Kidney (tissue), 14 donors: ENCODE data around the gene RXRA. TPM values are rescaled to one million over a fixed set of nuclear protein-coding genes. Genes with fewer than 3 reads are reported as not detected.

ENCODE experiments used
- DNase-seq, 5 donors: peaks; one replicate each; pipeline ENCODE4 v3.0.0-alpha.2; 2013 to 2020
- FAIRE-seq: peaks from 2 replicates; lab custom pipeline; 2012; peaks lifted over from hg19 to GRCh38; lab: Jason Lieb, UNC
- H3K27ac ChIP-seq, 2 donors: one replicate each; pipeline ENCODE4 v1.7.0; 2013; ENCODE audit warnings: low read depth in 2 of 2, low read length in 2 of 2, inconsistent platforms in 1 of 2
- H3K27me3 ChIP-seq: one replicate; pipeline ENCODE4 v1.7.1; 2013; ENCODE audit warnings: low read length, inconsistent platforms; ENCODE audit not compliant: control insufficient read depth, insufficient read depth
- H3K36me3 ChIP-seq, 3 donors: one replicate each; pipeline versions ENCODE4 v1.7.0 to v1.7.1; 2013; ENCODE audit warnings: low read length in 3 of 3, control low read depth in 1 of 3, inconsistent platforms in 1 of 3; ENCODE audit not compliant: insufficient read depth in 3 of 3, control insufficient read depth in 2 of 3
- H3K4me1 ChIP-seq, 3 donors: one replicate each; pipeline versions ENCODE4 v1.7.0 to v1.7.1; 2013; ENCODE audit warnings: low read length in 3 of 3, inconsistent platforms in 1 of 3, low read depth in 1 of 3; ENCODE audit not compliant: control insufficient read depth in 2 of 3, insufficient read depth in 2 of 3
- H3K4me3 ChIP-seq, 3 donors: one replicate each; pipeline versions ENCODE4 v1.7.0 to v1.8.1; 2013; ENCODE audit warnings: low read length in 3 of 3, control low read depth in 1 of 3, inconsistent platforms in 1 of 3
- H3K9ac ChIP-seq, 3 donors: one replicate each; pipeline versions ENCODE4 v1.7.0 to v1.7.1; 2013; ENCODE audit warnings: low read length in 3 of 3, control low read depth in 1 of 3, inconsistent platforms in 1 of 3
- H3K9me3 ChIP-seq, 3 donors: one replicate each; pipeline versions ENCODE4 v1.7.0 to v1.7.1; 2013; ENCODE audit warnings: low read length in 3 of 3, control low read depth in 1 of 3, inconsistent platforms in 1 of 3; ENCODE audit not compliant: control insufficient read depth in 2 of 3, insufficient read depth in 1 of 3
- intact Hi-C: fragments of 100-400 bp; cut with DNase I; formaldehyde crosslinking; loops from one replicate; pipeline ENCODE4 v1.11.1; 2022
- polyA plus RNA-seq: library from polyadenylated mRNA; stranded (reverse); fragments of 350-450 nt; fragmentation: Illumina TruSeq; extraction: RNeasy Lipid Tissue Mini Kit (QIAGEN cat#74804); gene quantifications from one replicate; pipeline ENCODE4 v1.2.3, GENCODE V29; 2014; ENCODE audit warnings: low read depth, low replicate concordance; ENCODE audit not compliant: insufficient read depth
- total RNA-seq: library from RNA; stranded (reverse); fragmentation: NEBNext Ultra II Directional; extraction: Animal tissue kit (Norgen Biotek cat#: 25700); gene quantifications from one replicate; pipeline ENCODE4 v1.2.1, GENCODE V29; 2021
- TF ChIP-seq, protein P1 (sequence below): IDR thresholded peaks from 3 replicates; pipeline ENCODE4 v1.5.1; 2012; ENCODE audit warnings: mild to moderate bottlenecking, moderate library complexity, borderline replicate concordance; ENCODE audit not compliant: insufficient read depth; ENCODE audit errors: extremely low read depth
- donor health status: control.
- donor health status: control.
- donor health status: control.
- donor health status: control.
- donor health status: control.
- donor health status: DM: yes; HTN: yes; CAD: no.
- donor health status: Normal renal cell carcinoma (clear cell type).

RXRA gene
- total and polyA plus RNA-seq, 2 donors from 2014 or later, result 24.0 to 49.5 TPM

DNA sequence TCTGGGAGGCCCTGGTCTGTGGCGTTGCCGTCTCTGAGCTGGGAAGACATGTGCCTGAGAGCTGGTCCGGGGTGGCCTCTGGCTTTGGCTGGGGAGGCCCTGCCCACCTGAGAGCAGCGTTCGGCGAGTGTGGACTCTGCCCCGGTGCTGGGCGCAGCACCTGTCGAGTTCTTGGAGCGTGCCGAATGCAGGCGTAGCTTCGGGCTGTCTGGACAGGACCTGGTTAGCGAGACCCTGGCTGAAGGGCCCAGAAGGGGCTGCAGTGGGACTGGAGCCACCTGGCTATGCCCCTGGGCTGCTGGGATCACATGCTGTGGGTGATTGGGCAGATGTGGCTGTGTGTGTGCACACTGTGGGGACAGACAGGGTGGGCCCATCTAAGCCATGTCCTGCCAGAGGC, 56.5 kb downstream of the RXRA start:
- Histone ChIP-seq H3K4me3 (no peak overlapping the region), H3K9ac (no peak overlapping the region), H3K36me3 (no peaks in the 10 kb centered on the region), H3K27ac (peak overlapping the region in 1 of 2 donors; percentile 57), H3K27me3 (no peaks in the 10 kb centered on the region), H3K4me1 (peaks cover 0 to 76% (median 52%) of the 10 kb centered on the region in 3 donors), H3K9me3 (no peaks in the 10 kb centered on the region)
- intact Hi-C loops, result no loop called here
- TF ChIP-seq, protein P1, sequence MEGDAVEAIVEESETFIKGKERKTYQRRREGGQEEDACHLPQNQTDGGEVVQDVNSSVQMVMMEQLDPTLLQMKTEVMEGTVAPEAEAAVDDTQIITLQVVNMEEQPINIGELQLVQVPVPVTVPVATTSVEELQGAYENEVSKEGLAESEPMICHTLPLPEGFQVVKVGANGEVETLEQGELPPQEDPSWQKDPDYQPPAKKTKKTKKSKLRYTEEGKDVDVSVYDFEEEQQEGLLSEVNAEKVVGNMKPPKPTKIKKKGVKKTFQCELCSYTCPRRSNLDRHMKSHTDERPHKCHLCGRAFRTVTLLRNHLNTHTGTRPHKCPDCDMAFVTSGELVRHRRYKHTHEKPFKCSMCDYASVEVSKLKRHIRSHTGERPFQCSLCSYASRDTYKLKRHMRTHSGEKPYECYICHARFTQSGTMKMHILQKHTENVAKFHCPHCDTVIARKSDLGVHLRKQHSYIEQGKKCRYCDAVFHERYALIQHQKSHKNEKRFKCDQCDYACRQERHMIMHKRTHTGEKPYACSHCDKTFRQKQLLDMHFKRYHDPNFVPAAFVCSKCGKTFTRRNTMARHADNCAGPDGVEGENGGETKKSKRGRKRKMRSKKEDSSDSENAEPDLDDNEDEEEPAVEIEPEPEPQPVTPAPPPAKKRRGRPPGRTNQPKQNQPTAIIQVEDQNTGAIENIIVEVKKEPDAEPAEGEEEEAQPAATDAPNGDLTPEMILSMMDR, result no peak
- DNase-seq (no peak), FAIRE-seq (no peak)

DNA sequence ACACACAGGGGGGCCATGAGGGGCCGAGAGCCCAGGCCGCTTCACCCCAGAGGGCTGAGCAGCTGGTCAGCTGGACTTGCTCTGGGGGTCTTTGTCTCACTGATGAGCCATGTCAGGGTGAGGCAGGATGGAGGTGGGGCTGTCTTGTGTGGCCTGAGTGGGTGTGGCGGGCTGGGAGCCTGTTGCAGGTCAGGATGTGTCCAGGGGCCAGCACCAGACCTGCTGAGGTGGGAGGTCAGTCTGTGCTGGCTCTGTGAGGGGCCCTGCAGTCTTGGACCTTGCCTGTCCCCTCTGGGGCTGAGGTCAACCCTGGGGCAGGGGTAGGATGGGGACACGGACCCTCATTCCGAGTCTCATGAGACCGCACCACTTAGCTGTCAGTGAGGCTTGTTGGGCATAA, 56.9 kb downstream of the RXRA start:
- Histone ChIP-seq H3K4me3 (no peak overlapping the region), H3K27ac (peak overlapping the region in 1 of 2 donors; percentile 57), H3K27me3 (no peaks in the 10 kb centered on the region), H3K36me3 (no peaks in the 10 kb centered on the region), H3K4me1 (peaks cover 0 to 76% (median 48%) of the 10 kb centered on the region in 3 donors), H3K9ac (no peak overlapping the region), H3K9me3 (no peaks in the 10 kb centered on the region)
- DNase-seq (no peak), FAIRE-seq (no peak)
- intact Hi-C loops, result no loop called here
- TF ChIP-seq, protein P1, result no peak

DNA sequence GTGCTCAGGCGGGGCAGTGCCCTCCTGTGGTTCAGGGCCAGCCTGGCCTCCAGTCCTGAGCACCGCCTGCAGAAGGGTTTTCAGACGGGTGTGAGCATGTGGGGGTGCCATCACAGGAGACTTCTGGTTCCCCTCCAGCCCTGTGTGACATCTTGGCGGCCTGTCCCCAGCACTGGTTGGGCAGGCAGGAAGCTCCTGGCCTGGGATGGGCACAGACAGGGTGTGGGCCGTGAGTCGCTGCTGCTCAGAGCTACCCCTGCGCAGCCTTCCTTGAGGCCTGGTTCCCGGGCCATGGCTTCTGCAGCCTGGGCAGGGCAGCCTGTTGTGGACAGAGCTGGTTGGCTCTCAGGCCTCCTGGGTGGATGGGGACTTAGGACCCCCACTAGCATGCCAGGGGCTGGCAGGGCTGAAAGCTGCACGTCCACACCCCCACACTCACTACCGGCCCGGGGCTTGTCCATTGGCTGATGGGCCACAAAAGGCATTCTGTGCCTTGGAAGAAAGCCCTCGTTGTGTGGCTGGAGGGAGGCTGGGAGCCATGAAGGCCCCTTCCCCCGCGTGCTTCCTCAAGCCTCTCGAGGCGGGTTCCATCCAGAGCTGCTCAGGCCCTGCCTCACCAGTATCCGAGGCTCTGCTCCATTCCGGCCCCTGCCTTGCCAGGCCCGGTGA, 58.7 kb downstream of the RXRA start:
- no peak overlapping the region for H3K9ac ChIP-seq
- H3K4me1 ChIP-seq, result peaks cover 0 to 75% (median 48%) of the 10 kb centered on the region in 3 donors

More for the DNA sequence above, 58.7 kb downstream of the RXRA start:
- FAIRE-seq (no peak), DNase-seq (no peak)
- intact Hi-C loops, result no loop called here
- no peaks in the 10 kb centered on the region for H3K27me3 ChIP-seq
- no peaks in the 10 kb centered on the region for H3K36me3 ChIP-seq
- TF ChIP-seq, protein P1, result no peak
- H3K4me3 ChIP-seq, result no peak overlapping the region
- H3K27ac ChIP-seq, result no peak overlapping the region
- no peaks in the 10 kb centered on the region for H3K9me3 ChIP-seq
